K562 (cell line): ENCODE measurements around the gene YAE1. TPM values are rescaled to one million over a fixed set of nuclear protein-coding genes. Genes with fewer than 3 reads are reported as not detected.

Experiments
- COPS2 ChIP-seq: fragments of 450-650 bp; conservative IDR thresholded peaks from 2 replicates; pipeline ENCODE4 v1.6.1; 2016; ENCODE audit warnings: mild to moderate bottlenecking, moderate library complexity
- ELF2 ChIP-seq: fragments of 250-450 bp; sonication (Bioruptor Pico); IDR thresholded peaks from 2 replicates; pipeline ENCODE4 v1.5.0; 2021; ENCODE audit warnings: mild to moderate bottlenecking
- ESRRA ChIP-seq: fragments of 450-650 bp; IDR thresholded peaks from 2 replicates; pipeline ENCODE4 v1.6.1; 2014; ENCODE audit warnings: low read depth, mild to moderate bottlenecking, moderate library complexity, borderline replicate concordance
- FOXP1 ChIP-seq: sonication (generic); formaldehyde crosslinking; IDR thresholded peaks from 2 replicates; pipeline ENCODE4 v1.8.0; 2022; ENCODE audit warnings: mild to moderate bottlenecking, missing genetic modification reagents
- JUND ChIP-seq, 2 experiments: IDR thresholded peaks; 2 replicates in 1 of 2; 3 replicates in 1 of 2; pipeline ENCODE4 v1.6.1; 2011; ENCODE audit warnings: borderline replicate concordance in 2 of 2, low read depth in 2 of 2, low read length in 2 of 2, improper control_type of control experiment in 1 of 2, missing biosample characterization in 1 of 2, missing genetic modification characterization in 1 of 2, missing genetic modification reagents in 1 of 2
- MEF2D ChIP-seq: conservative IDR thresholded peaks from 2 replicates; pipeline ENCODE4 v1.6.1; 2016; ENCODE audit warnings: low read depth, missing genetic modification characterization, missing compliant biosample characterization
- NFIC ChIP-seq: fragments of 450-650 bp; IDR thresholded peaks from 2 replicates; pipeline ENCODE4 v1.6.1; 2017; ENCODE audit warnings: mild to moderate bottlenecking, inconsistent platforms
- NFXL1 ChIP-seq: fragments of 450-650 bp; formaldehyde crosslinking; IDR thresholded peaks from 2 replicates; pipeline ENCODE4 v1.4.0; 2021; ENCODE audit warnings: mild to moderate bottlenecking
- PHF21A ChIP-seq: fragments of 450-650 bp; IDR thresholded peaks from 2 replicates; pipeline ENCODE4 v1.6.1; 2017; ENCODE audit warnings: low read depth, borderline replicate concordance
- POLR2AphosphoS2 ChIP-seq: IDR thresholded peaks from 2 replicates; pipeline ENCODE4 v1.6.1; 2012; ENCODE audit warnings: low read length, improper control_type of control experiment
- PPARD ChIP-seq: fragments of 250-450 bp; sonication (Bioruptor Pico); IDR thresholded peaks from 2 replicates; pipeline ENCODE4 v1.8.0; 2022; ENCODE audit warnings: inconsistent platforms, mild to moderate bottlenecking, moderate library complexity
- SAFB2 ChIP-seq: fragments of 200-400 bp; formaldehyde crosslinking; IDR thresholded peaks from 2 replicates; pipeline ENCODE4 v1.6.1; 2018; ENCODE audit warnings: borderline replicate concordance, low read length, low read depth, moderate library complexity; ENCODE audit not compliant: severe bottlenecking
- SLC30A9 ChIP-seq: fragments of 250-450 bp; sonication (Bioruptor Pico); IDR thresholded peaks from 2 replicates; pipeline ENCODE4 v1.8.0; 2022; ENCODE audit warnings: mild to moderate bottlenecking, moderate library complexity
- SP1 ChIP-seq: sonication (generic); formaldehyde crosslinking; IDR thresholded peaks from 2 replicates; pipeline ENCODE4 v1.8.1; 2022; ENCODE audit warnings: mild to moderate bottlenecking, missing genetic modification reagents
- ZNF41 ChIP-seq: fragments of 250-450 bp; sonication (Bioruptor Pico); conservative IDR thresholded peaks from 2 replicates; pipeline ENCODE4 v1.4.0; 2020; ENCODE audit warnings: mild to moderate bottlenecking
- polyA plus RNA-seq, 8 experiments: library from polyadenylated mRNA; depleted of rRNA in 4 of 8; stranded (reverse) in 5 of 8; unstranded in 3 of 8; fragments of >200 nt; fragmentation: Nextera tagmentation in 2 of 8; fragmentation: Illumina TruSeq in 1 of 8; extraction: Ambion mirVana in 2 of 8; extraction: Trizol in 1 of 8; gene quantifications; 2 replicates each; pipeline versions ENCODE4 v1.2.1 to v1.2.3, GENCODE V29; 2011 to 2014; ENCODE audit warnings: inconsistent platforms in 1 of 8, missing spikeins in 1 of 8
- total RNA-seq, 7 experiments: library from RNA; depleted of rRNA in 6 of 7; stranded (reverse); fragments of >200 nt in 6 of 7; fragmentation: Illumina TruSeq in 2 of 7; extraction: Trizol in 2 of 7; gene quantifications; 2 replicates each; pipeline versions ENCODE4 v1.2.1 to v1.2.3, GENCODE V29; 2011 to 2021; ENCODE audit warnings: low replicate concordance in 1 of 7
- TF ChIP-seq, protein P1 (sequence below): sonication (generic); formaldehyde crosslinking; IDR thresholded peaks from 2 replicates; pipeline ENCODE4 v1.8.0; 2022; ENCODE audit warnings: missing genetic modification reagents, mild to moderate bottlenecking, borderline replicate concordance
- TF ChIP-seq, protein P2 (sequence below): fragments of 450-650 bp; IDR thresholded peaks from 2 replicates; pipeline ENCODE4 v1.6.1; 2017; ENCODE audit warnings: mild to moderate bottlenecking, moderate library complexity
- TF ChIP-seq, protein P3 (sequence below): fragments of 450-650 bp; formaldehyde crosslinking; IDR thresholded peaks from 2 replicates; pipeline ENCODE4 v1.4.0; 2020; ENCODE audit warnings: mild to moderate bottlenecking
- TF ChIP-seq, protein P4 (sequence below): sonication (generic); formaldehyde crosslinking; IDR thresholded peaks from 2 replicates; pipeline ENCODE4 v1.8.0; 2022; ENCODE audit warnings: mild to moderate bottlenecking, missing genetic modification reagents, borderline replicate concordance
- TF ChIP-seq, protein P5 (sequence below): IDR thresholded peaks from 2 replicates; pipeline ENCODE4 v1.6.1; 2014; ENCODE audit warnings: antibody characterized with exemption

Gene YAE1
- total and polyA plus RNA-seq, 9 of the 15 experiments (the other 6 are each of a cell fraction or from before 2014, with no cell fraction given) = 15.2 to 63.4 (median 30.1) TPM

DNA sequence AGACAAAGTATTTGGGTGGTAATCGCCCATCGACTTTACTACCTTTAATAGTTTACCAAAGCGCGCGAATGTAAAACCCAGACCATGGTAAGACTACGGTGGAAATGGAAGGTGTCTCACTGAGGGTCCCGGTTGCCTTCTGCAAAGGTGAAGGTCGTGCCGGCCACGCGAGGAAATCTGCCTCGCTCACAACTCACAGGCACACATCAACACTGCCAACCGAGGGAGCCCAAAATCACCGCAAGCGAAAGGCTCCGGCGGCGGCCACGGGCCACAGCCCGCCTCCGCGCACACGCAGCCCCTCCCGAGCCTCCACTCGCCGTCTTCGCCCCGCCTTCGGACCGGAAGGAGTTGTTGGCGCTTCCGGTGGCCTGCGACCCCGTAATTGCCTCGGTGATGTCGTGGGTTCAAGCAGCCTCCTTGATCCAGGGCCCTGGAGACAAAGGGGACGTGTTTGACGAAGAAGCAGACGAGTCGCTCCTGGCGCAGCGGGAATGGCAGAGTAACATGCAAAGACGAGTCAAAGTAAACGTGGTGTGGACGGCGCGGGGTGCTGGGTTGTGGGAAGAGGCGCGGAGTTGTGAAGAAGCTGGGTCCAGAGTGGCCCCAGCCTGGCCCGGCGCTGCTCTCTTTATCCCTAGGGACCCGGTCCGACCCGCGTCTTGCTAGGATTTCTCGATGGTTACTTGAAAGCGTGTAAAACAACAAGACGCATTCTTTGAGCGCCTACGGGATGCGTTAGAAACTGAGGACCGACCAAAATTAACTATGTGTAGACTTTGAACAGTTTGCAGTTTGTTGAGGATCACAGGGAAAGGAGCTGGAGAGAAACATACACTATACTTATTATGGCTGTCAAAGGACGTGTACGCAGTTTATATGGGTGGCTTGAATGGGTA lies at the start of gene YAE1 (continued):
- TF ChIP-seq, protein P1, sequence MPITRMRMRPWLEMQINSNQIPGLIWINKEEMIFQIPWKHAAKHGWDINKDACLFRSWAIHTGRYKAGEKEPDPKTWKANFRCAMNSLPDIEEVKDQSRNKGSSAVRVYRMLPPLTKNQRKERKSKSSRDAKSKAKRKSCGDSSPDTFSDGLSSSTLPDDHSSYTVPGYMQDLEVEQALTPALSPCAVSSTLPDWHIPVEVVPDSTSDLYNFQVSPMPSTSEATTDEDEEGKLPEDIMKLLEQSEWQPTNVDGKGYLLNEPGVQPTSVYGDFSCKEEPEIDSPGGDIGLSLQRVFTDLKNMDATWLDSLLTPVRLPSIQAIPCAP (CRISPR knock-in tag) = no peak
- TF ChIP-seq SP1 (CRISPR knock-in tag) (peak; percentile 26; the same call in 1 of the 2 replicates), SLC30A9 (CRISPR knock-in tag) (no peak), POLR2AphosphoS2 (no peak), ELF2 (CRISPR knock-in tag) (no peak), COPS2 (no peak), JUND (IDR thresholded peaks at IDR 0.05; ENCODE audit: borderline replicate concordance, low read depth, low read length) (peak; percentile 32; the same call in 1 of the 2 replicates), JUND (tag; IDR thresholded peaks at IDR 0.05; ENCODE audit: borderline replicate concordance, low read depth, low read length) (no peak; the same call in 2 of the 3 replicates), SAFB2 (no peak), FOXP1 (CRISPR knock-in tag) (0 out of 2 replicates have a peak, but pooled peaks have one; percentile 27), NFIC (peak; percentile 53), ESRRA (peak; percentile 67), PPARD (no peak), ZNF41 (CRISPR knock-in tag) (no peak), MEF2D (tag) (no peak), NFXL1 (no peak), PHF21A (no peak)
- TF ChIP-seq, protein P2, sequence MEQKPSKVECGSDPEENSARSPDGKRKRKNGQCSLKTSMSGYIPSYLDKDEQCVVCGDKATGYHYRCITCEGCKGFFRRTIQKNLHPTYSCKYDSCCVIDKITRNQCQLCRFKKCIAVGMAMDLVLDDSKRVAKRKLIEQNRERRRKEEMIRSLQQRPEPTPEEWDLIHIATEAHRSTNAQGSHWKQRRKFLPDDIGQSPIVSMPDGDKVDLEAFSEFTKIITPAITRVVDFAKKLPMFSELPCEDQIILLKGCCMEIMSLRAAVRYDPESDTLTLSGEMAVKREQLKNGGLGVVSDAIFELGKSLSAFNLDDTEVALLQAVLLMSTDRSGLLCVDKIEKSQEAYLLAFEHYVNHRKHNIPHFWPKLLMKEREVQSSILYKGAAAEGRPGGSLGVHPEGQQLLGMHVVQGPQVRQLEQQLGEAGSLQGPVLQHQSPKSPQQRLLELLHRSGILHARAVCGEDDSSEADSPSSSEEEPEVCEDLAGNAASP = no peak
- TF ChIP-seq, protein P3, sequence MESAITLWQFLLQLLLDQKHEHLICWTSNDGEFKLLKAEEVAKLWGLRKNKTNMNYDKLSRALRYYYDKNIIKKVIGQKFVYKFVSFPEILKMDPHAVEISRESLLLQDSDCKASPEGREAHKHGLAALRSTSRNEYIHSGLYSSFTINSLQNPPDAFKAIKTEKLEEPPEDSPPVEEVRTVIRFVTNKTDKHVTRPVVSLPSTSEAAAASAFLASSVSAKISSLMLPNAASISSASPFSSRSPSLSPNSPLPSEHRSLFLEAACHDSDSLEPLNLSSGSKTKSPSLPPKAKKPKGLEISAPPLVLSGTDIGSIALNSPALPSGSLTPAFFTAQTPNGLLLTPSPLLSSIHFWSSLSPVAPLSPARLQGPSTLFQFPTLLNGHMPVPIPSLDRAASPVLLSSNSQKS (CRISPR knock-in tag) = no peak
- TF ChIP-seq, protein P4, sequence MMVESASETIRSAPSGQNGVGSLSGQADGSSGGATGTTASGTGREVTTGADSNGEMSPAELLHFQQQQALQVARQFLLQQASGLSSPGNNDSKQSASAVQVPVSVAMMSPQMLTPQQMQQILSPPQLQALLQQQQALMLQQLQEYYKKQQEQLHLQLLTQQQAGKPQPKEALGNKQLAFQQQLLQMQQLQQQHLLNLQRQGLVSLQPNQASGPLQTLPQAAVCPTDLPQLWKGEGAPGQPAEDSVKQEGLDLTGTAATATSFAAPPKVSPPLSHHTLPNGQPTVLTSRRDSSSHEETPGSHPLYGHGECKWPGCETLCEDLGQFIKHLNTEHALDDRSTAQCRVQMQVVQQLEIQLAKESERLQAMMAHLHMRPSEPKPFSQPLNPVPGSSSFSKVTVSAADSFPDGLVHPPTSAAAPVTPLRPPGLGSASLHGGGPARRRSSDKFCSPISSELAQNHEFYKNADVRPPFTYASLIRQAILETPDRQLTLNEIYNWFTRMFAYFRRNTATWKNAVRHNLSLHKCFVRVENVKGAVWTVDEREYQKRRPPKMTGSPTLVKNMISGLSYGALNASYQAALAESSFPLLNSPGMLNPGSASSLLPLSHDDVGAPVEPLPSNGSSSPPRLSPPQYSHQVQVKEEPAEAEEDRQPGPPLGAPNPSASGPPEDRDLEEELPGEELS (CRISPR knock-in tag) = peak; percentile 56; the same call in 1 of the 2 replicates
- TF ChIP-seq, protein P5, sequence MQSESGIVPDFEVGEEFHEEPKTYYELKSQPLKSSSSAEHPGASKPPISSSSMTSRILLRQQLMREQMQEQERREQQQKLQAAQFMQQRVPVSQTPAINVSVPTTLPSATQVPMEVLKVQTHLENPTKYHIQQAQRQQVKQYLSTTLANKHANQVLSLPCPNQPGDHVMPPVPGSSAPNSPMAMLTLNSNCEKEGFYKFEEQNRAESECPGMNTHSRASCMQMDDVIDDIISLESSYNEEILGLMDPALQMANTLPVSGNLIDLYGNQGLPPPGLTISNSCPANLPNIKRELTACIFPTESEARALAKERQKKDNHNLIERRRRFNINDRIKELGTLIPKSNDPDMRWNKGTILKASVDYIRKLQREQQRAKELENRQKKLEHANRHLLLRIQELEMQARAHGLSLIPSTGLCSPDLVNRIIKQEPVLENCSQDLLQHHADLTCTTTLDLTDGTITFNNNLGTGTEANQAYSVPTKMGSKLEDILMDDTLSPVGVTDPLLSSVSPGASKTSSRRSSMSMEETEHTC = no peak
